Lower leg skin (tissue), 3 donors: ENCODE measurements around the gene FIBCD1.

Source experiments
- POLR2A ChIP-seq, 2 donors: fragments of 450-650 bp; IDR thresholded peaks; one replicate each; pipeline ENCODE4 v1.6.1; 2016 to 2017; ENCODE audit warnings: antibody characterized with exemption in 2 of 2, mild to moderate bottlenecking in 1 of 2, moderate library complexity in 1 of 2
- TF ChIP-seq, protein P1 (sequence below), 3 donors: fragments of 450-650 bp; IDR thresholded peaks; one replicate each; pipeline ENCODE4 v1.5.1; 2016; ENCODE audit warnings: antibody characterized with exemption in 3 of 3, mild to moderate bottlenecking in 3 of 3, moderate library complexity in 2 of 3

DNA sequence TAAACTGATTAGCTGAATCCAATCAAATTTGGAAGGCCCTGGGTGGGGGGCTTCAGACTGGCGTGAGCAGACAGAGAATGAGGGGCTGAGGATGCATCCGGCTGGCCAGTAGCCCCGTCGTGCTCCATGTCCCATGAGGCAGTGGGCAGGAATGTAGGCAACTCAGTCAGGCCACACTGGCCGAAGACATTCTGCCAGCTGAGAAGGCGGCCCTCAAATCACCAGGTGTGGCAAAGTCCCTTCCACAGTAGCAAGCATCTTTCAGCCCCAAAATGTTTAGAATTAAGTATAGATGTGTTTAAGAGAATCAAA lies 44.3 kb upstream of the FIBCD1 start:
- TF ChIP-seq, protein P1, sequence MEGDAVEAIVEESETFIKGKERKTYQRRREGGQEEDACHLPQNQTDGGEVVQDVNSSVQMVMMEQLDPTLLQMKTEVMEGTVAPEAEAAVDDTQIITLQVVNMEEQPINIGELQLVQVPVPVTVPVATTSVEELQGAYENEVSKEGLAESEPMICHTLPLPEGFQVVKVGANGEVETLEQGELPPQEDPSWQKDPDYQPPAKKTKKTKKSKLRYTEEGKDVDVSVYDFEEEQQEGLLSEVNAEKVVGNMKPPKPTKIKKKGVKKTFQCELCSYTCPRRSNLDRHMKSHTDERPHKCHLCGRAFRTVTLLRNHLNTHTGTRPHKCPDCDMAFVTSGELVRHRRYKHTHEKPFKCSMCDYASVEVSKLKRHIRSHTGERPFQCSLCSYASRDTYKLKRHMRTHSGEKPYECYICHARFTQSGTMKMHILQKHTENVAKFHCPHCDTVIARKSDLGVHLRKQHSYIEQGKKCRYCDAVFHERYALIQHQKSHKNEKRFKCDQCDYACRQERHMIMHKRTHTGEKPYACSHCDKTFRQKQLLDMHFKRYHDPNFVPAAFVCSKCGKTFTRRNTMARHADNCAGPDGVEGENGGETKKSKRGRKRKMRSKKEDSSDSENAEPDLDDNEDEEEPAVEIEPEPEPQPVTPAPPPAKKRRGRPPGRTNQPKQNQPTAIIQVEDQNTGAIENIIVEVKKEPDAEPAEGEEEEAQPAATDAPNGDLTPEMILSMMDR (IDR thresholded peaks at IDR 0.05): no peak
- no peak for TF ChIP-seq POLR2A (IDR thresholded peaks at IDR 0.05)
